ENCODE data around the gene ARHGAP21. TPM values are rescaled to one million over a fixed set of nuclear protein-coding genes. Genes with fewer than 3 reads are reported as not detected.

The ARHGAP21 gene
- total and polyA plus RNA-seq, 2 donors (not counting 1 experiment from before 2014, with no cell fraction given): 5.3 to 25.5 TPM

GRCh38 chr10:24639124-24639523 lies 84.6 kb downstream of the ARHGAP21 start:
- Histone ChIP-seq H3K36me3 (replicated peaks in 1 of 2; ENCODE audit: control extremely low read depth in 1 of 2, control insufficient read depth in 1 of 2, extremely low read depth in 1 of 2, insufficient read depth in 2 of 2, low read length in 1 of 2) (no peaks in the 10 kb centered on the region), H3K27ac (ENCODE audit: low read length in 2 of 2) (no peak overlapping the region), H3K9me3 (ENCODE audit: control extremely low read depth in 1 of 3, control insufficient read depth in 2 of 3, insufficient read depth in 1 of 3, low read length in 2 of 3) (no peaks in the 10 kb centered on the region), H3K4me3 (ENCODE audit: control extremely low read depth in 1 of 5, extremely low read depth in 1 of 5, insufficient read depth in 1 of 5, low read depth in 2 of 5, low read length in 4 of 5) (no peak overlapping the region), H3K9ac (ENCODE audit: low read length) (no peak overlapping the region), H4K20me1 (ENCODE audit: control insufficient read depth, insufficient read depth, low read length, poor library complexity, severe bottlenecking) (no peaks in the 10 kb centered on the region), H2AFZ (ENCODE audit: insufficient read depth, low read depth, low read length, poor library complexity, severe bottlenecking) (no peak overlapping the region), H3K4me2 (replicated peaks; ENCODE audit: low read depth, low read length, poor library complexity, severe bottlenecking) (no peak overlapping the region), H3K27me3 (replicated peaks in 1 of 4; ENCODE audit: control extremely low read depth in 1 of 4, control insufficient read depth in 3 of 4, insufficient read depth in 4 of 4, low read length in 3 of 4) (no peaks in the 10 kb centered on the region), H3K79me2 (ENCODE audit: control insufficient read depth, insufficient read depth, low read length) (no peaks in the 10 kb centered on the region), H3K4me1 (ENCODE audit: control insufficient read depth in 2 of 2, insufficient read depth in 2 of 2, low read length in 2 of 2) (no peaks in the 10 kb centered on the region)
- ChIA-PET POLR2A (no interaction called here), CTCF (interaction anchor here (1.3 kb wide), 1 partner anchor 442 kb away, joined by 6 read pairs; no protein-coding TSS in a partner anchor)
- no peaks in the 10 kb centered on the region for H3K27me3 Mint-ChIP-seq
- no peak for TF ChIP-seq EZH2 (IDR thresholded peaks at IDR 0.05; ENCODE audit: borderline replicate concordance, insufficient read depth, low read depth, low read length, poor library complexity, severe bottlenecking)
- no peak for TF ChIP-seq CTCF (IDR thresholded peaks at IDR 0.05)
- no peaks in the 10 kb centered on the region for H3K4me1 Mint-ChIP-seq
- WGBS (ENCODE audit: insufficient coverage): no CpG with 5 or more reads among the region's 1 CpG
- ATAC-seq (ENCODE audit: low read depth) (no peak), DNase-seq (no peak)
- H3K27ac Mint-ChIP-seq: no peak overlapping the region
- H3K4me3 Mint-ChIP-seq: no peak overlapping the region
- intact Hi-C loops (cut with micrococcal nuclease): no loop called here
- no peaks in the 10 kb centered on the region for H3K9me3 Mint-ChIP-seq (ENCODE audit: insufficient read depth)

- POLR2A ChIA-PET: no interaction called here
- H3K4me1 Mint-ChIP-seq: peaks cover 8% of the 10 kb centered on the region
Observed at GRCh38 chr10:24625778-24626177, 97.9 kb downstream of the ARHGAP21 start.

More at GRCh38 chr10:24625778-24626177, 97.9 kb downstream of the ARHGAP21 start:
- Mint-ChIP-seq H3K27ac (no peak overlapping the region), H3K9me3 (ENCODE audit: insufficient read depth) (no peaks in the 10 kb centered on the region), H3K4me3 (no peak overlapping the region), H3K27me3 (no peaks in the 10 kb centered on the region)
- DNase-seq: no peak
- Histone ChIP-seq H3K4me3 (ENCODE audit: control extremely low read depth in 1 of 5, extremely low read depth in 1 of 5, insufficient read depth in 1 of 5, low read depth in 2 of 5, low read length in 4 of 5) (no peak overlapping the region), H3K4me2 (replicated peaks; ENCODE audit: low read depth, low read length, poor library complexity, severe bottlenecking) (no peak overlapping the region), H3K9me3 (ENCODE audit: control extremely low read depth in 1 of 3, control insufficient read depth in 2 of 3, insufficient read depth in 1 of 3, low read length in 2 of 3) (no peaks in the 10 kb centered on the region), H2AFZ (ENCODE audit: insufficient read depth, low read depth, low read length, poor library complexity, severe bottlenecking) (no peak overlapping the region), H4K20me1 (ENCODE audit: control insufficient read depth, insufficient read depth, low read length, poor library complexity, severe bottlenecking) (no peaks in the 10 kb centered on the region), H3K27ac (ENCODE audit: low read length in 2 of 2) (no peak overlapping the region), H3K79me2 (ENCODE audit: control insufficient read depth, insufficient read depth, low read length) (no peaks in the 10 kb centered on the region), H3K27me3 (replicated peaks in 1 of 4; ENCODE audit: control extremely low read depth in 1 of 4, control insufficient read depth in 3 of 4, insufficient read depth in 4 of 4, low read length in 3 of 4) (no peaks in the 10 kb centered on the region), H3K4me1 (ENCODE audit: control insufficient read depth in 2 of 2, insufficient read depth in 2 of 2, low read length in 2 of 2) (peaks cover 0 to 3% of the 10 kb centered on the region in 2 donors), H3K9ac (ENCODE audit: low read length) (no peak overlapping the region), H3K36me3 (replicated peaks in 1 of 2; ENCODE audit: control extremely low read depth in 1 of 2, control insufficient read depth in 1 of 2, extremely low read depth in 1 of 2, insufficient read depth in 2 of 2, low read length in 1 of 2) (no peaks in the 10 kb centered on the region)
- 100% methylated on average over 1 of the region's 4 CpGs for WGBS (ENCODE audit: insufficient coverage)
- ATAC-seq (ENCODE audit: low read depth): no peak
- TF ChIP-seq EZH2 (IDR thresholded peaks at IDR 0.05; ENCODE audit: borderline replicate concordance, insufficient read depth, low read depth, low read length, poor library complexity, severe bottlenecking): no peak
- TF ChIP-seq CTCF (IDR thresholded peaks at IDR 0.05): no peak
- CTCF ChIA-PET: no interaction called here
- intact Hi-C loops (cut with micrococcal nuclease): no loop called here

Data from B cell (primary cell).